PC-3 (cell line): ENCODE measurements around the gene SDS. TPM values are rescaled to one million over a fixed set of nuclear protein-coding genes. Genes with fewer than 3 reads are reported as not detected.

Source experiments
- ATAC-seq: fragments of 200-7000 bp; cut with Tn5 transposase; 2 replicates; pipeline ENCODE4 v1.9.1; 2020; ENCODE audit warnings: mild to moderate bottlenecking, moderate library complexity
- BruUV-seq: library from RNA; stranded (reverse); fragments of 400-500 nt; replicated peaks from 2 replicates; lab custom pipeline; 2021; lab: Mats Ljungman, UMichigan
- CTCF ChIA-PET: fragments of 300-600 bp; sonication (Branson Sonifier 250); formaldehyde crosslinking; loops from one replicate; lab custom pipeline; 2022; ENCODE audit warnings: antibody characterized with exemption; lab: Charles Lee
- POLR2A ChIA-PET: fragments of 300-600 bp; sonication (Branson Sonifier 250); formaldehyde crosslinking; loops from one replicate; lab custom pipeline; 2022; ENCODE audit warnings: antibody characterized with exemption; ENCODE audit not compliant: unreplicated experiment; lab: Charles Lee
- DNase-seq: peaks from one replicate; pipeline ENCODE4 v3.0.0-alpha.2; 2015
- H2AFZ ChIP-seq: fragments of 300-600 bp; sonication (generic); 2 replicates; pipeline ENCODE4 v1.6.0; 2016; ENCODE audit warnings: antibody characterized with exemption, low read length
- H3F3A ChIP-seq: fragments of 300-600 bp; sonication (generic); one replicate; pipeline ENCODE4 v1.6.0; 2017; ENCODE audit warnings: antibody characterized with exemption, low read length, control low read depth, mild to moderate bottlenecking; ENCODE audit not compliant: unreplicated experiment
- H3K27ac ChIP-seq: fragments of 300-600 bp; sonication (generic); 2 replicates; pipeline ENCODE4 v1.5.1; 2016; ENCODE audit warnings: mild to moderate bottlenecking, low read length
- H3K27me3 ChIP-seq: fragments of 300-600 bp; sonication (generic); 2 replicates; pipeline ENCODE4 v1.6.1; 2016; ENCODE audit warnings: low read length, mixed read lengths
- H3K36me3 ChIP-seq: fragments of 300-600 bp; sonication (generic); 2 replicates; pipeline ENCODE4 v1.6.1; 2016; ENCODE audit warnings: low read depth, mixed run types, low read length, mixed read lengths
- H3K4me1 ChIP-seq: fragments of 300-600 bp; sonication (generic); 2 replicates; pipeline ENCODE4 v1.5.1; 2016; ENCODE audit warnings: low read length; ENCODE audit not compliant: insufficient read depth
- H3K4me2 ChIP-seq: fragments of 300-600 bp; sonication (generic); 2 replicates; pipeline ENCODE4 v1.6.0; 2016; ENCODE audit warnings: low read length
- H3K4me3 ChIP-seq: fragments of 300-600 bp; sonication (generic); 2 replicates; pipeline ENCODE4 v1.5.1; 2016; ENCODE audit warnings: mild to moderate bottlenecking, low read length, mixed read lengths
- H3K79me2 ChIP-seq: fragments of 300-600 bp; sonication (generic); 2 replicates; pipeline ENCODE4 v1.6.1; 2017; ENCODE audit warnings: low read length, mixed read lengths
- H3K9ac ChIP-seq: fragments of 300-600 bp; sonication (generic); 2 replicates; pipeline ENCODE4 v1.6.0; 2016; ENCODE audit warnings: mild to moderate bottlenecking, low read length
- H3K9me2 ChIP-seq: fragments of 300-600 bp; sonication (generic); replicated peaks from 2 replicates; pipeline ENCODE4 v1.6.1; 2016; ENCODE audit warnings: mixed run types, low read length, mixed read lengths
- H3K9me3 ChIP-seq: fragments of 300-600 bp; sonication (generic); 2 replicates; pipeline ENCODE4 v1.6.1; 2016; ENCODE audit warnings: low read length, mixed read lengths
- H4K20me1 ChIP-seq: fragments of 300-600 bp; sonication (generic); 2 replicates; pipeline ENCODE4 v1.6.1; 2016; ENCODE audit warnings: low read length, mixed read lengths
- CTCF ChIP-seq: fragments of 300-600 bp; sonication (generic); conservative IDR thresholded peaks from 2 replicates; pipeline ENCODE4 v1.5.1; 2017; ENCODE audit warnings: antibody characterized with exemption, low read depth, mild to moderate bottlenecking, low read length
- EZH2 ChIP-seq: fragments of 300-600 bp; sonication (generic); IDR thresholded peaks from one replicate; pipeline ENCODE4 v1.6.1; 2017; ENCODE audit warnings: antibody characterized with exemption, mild to moderate bottlenecking, low read length; ENCODE audit not compliant: unreplicated experiment
- EZH2phosphoT487 ChIP-seq: fragments of 300-600 bp; sonication (generic); IDR thresholded peaks from 2 replicates; pipeline ENCODE4 v1.6.1; 2018; ENCODE audit warnings: mild to moderate bottlenecking, antibody characterized with exemption, low read length, borderline replicate concordance
- intact Hi-C: fragments of 100-400 bp; cut with micrococcal nuclease; formaldehyde crosslinking; loops from 2 replicates; pipeline ENCODE4 v1.9.0; 2023
- total RNA-seq: library from RNA; depleted of rRNA; stranded (reverse); fragments of >200 nt; gene quantifications from 2 replicates; pipeline ENCODE4 v1.2.3, GENCODE V29; 2014

SDS gene
- total RNA-seq, 1 experiment from 2014 or later = not detected

GRCh38 chr12:113439606-113440030 is 35.9 kb upstream of the SDS start:
- Histone ChIP-seq H3K4me1 (no peaks in the 10 kb centered on the region), H3K79me2 (no peaks in the 10 kb centered on the region), H3K27ac (no peak overlapping the region), H3K4me2 (no peak overlapping the region), H4K20me1 (no peaks in the 10 kb centered on the region), H3K27me3 (no peaks in the 10 kb centered on the region), H3K9me2 (no peaks in the 10 kb centered on the region), H3K9ac (no peak overlapping the region), H3F3A (no peaks in the 10 kb centered on the region), H3K36me3 (no peaks in the 10 kb centered on the region), H3K4me3 (no peak overlapping the region), H2AFZ (no peak overlapping the region), H3K9me3 (no peaks in the 10 kb centered on the region)
- ATAC-seq (peak; percentile 73), DNase-seq (peak; percentile 69)
- ChIA-PET CTCF (no interaction called here), POLR2A (no interaction called here)
- TF ChIP-seq EZH2 (no peak), CTCF (peak; percentile 85), EZH2phosphoT487 (no peak)
- intact Hi-C loops = no loop called here
- no TSS peak for BruUV-seq

GRCh38 chr12:113439301-113439597 is 35.6 kb upstream of the SDS start:
- ChIA-PET CTCF (no interaction called here), POLR2A (no interaction called here)
- no peak overlapping the region for H3K4me2 ChIP-seq
- intact Hi-C loops = no loop called here
- ATAC-seq (no peak), DNase-seq (no peak)
- no peak overlapping the region for H3K27ac ChIP-seq
- H3K27me3 ChIP-seq = no peaks in the 10 kb centered on the region
- no peaks in the 10 kb centered on the region for H3K4me1 ChIP-seq
- H3F3A ChIP-seq = no peaks in the 10 kb centered on the region
- H3K9me2 ChIP-seq = no peaks in the 10 kb centered on the region
- no TSS peak for BruUV-seq
- no peaks in the 10 kb centered on the region for H3K79me2 ChIP-seq
- H2AFZ ChIP-seq = no peak overlapping the region
- H4K20me1 ChIP-seq = no peaks in the 10 kb centered on the region
- H3K9me3 ChIP-seq = no peaks in the 10 kb centered on the region
- H3K9ac ChIP-seq = no peak overlapping the region
- no peak for TF ChIP-seq EZH2
- no peak for TF ChIP-seq EZH2phosphoT487
- TF ChIP-seq CTCF = no peak
- H3K4me3 ChIP-seq = no peak overlapping the region
- no peaks in the 10 kb centered on the region for H3K36me3 ChIP-seq

GRCh38 chr12:113438523-113439300 is 35.0 kb upstream of the SDS start:
- Histone ChIP-seq H4K20me1 (no peaks in the 10 kb centered on the region), H2AFZ (no peak overlapping the region), H3K4me1 (no peaks in the 10 kb centered on the region), H3F3A (no peaks in the 10 kb centered on the region), H3K27ac (no peak overlapping the region), H3K9ac (no peak overlapping the region), H3K4me2 (no peak overlapping the region), H3K4me3 (no peak overlapping the region), H3K9me3 (no peaks in the 10 kb centered on the region), H3K27me3 (no peaks in the 10 kb centered on the region), H3K36me3 (no peaks in the 10 kb centered on the region), H3K79me2 (no peaks in the 10 kb centered on the region), H3K9me2 (no peaks in the 10 kb centered on the region)
- ChIA-PET CTCF (no interaction called here), POLR2A (no interaction called here)
- ATAC-seq (no peak), DNase-seq (no peak)
- TF ChIP-seq CTCF (no peak), EZH2 (no peak), EZH2phosphoT487 (no peak)
- intact Hi-C loops = no loop called here
- TSS peak; percentile 24 for BruUV-seq
